ENCODE results near the gene ATP8A1.

- TF ChIP-seq CTCF (IDR thresholded peaks at IDR 0.05), result no peak
- TF ChIP-seq POLR2A (IDR thresholded peaks at IDR 0.05), result no peak
These were observed 204.1 kb downstream of the ATP8A1 start for GRCh38 chr4:42452823-42453222.
